K562 (cell line): ENCODE data around the gene NUP205. TPM values are rescaled to one million over a fixed set of nuclear protein-coding genes. Genes with fewer than 3 reads are reported as not detected.
"Not testable (repeated sequence)": the region's sequence is repeated elsewhere in the genome, so short reads cannot be mapped to it uniquely, and the experiment has no call there.

Experiments
- ATAC-seq: fragments of 200-7000 bp; cut with Tn5 transposase; 3 replicates; pipeline ENCODE4 v1.9.1; 2020; ENCODE audit warnings: moderate library complexity
- BruUV-seq: library from RNA; stranded (reverse); fragments of 400-500 nt; replicated peaks from 2 replicates; lab custom pipeline; 2021; lab: Mats Ljungman, UMichigan
- CTCF ChIA-PET: fragments of 300-600 bp; formaldehyde crosslinking; extraction: SDS; loops from one replicate; lab custom pipeline; 2021; ENCODE audit warnings: low intra/inter-chr PET ratio; lab: Yijun Ruan, JAX
- POLR2A ChIA-PET: fragments of 300-600, 350-650 bp; sonication (Branson Sonifier 250); formaldehyde crosslinking; extraction: SDS; loops from one replicate; lab custom pipeline; 2021; ENCODE audit warnings: antibody characterized with exemption, inconsistent platforms; lab: Yijun Ruan, JAX
- DNase-seq, 4 experiments: peaks; one replicate each; pipeline versions ENCODE4 v3.0.0 to v3.0.0-alpha.2; 2011 to 2018; ENCODE audit warnings: low spot score in 3 of 4, mixed read lengths in 3 of 4; ENCODE audit errors: extremely low read depth in 1 of 4
- FAIRE-seq: peaks from 2 replicates; lab custom pipeline; 2011; peaks lifted over from hg19 to GRCh38; lab: Jason Lieb, UNC
- H2AFZ ChIP-seq: 2 replicates; pipeline ENCODE4 v1.6.0; 2011; ENCODE audit warnings: low read depth, low read length, control low read depth, inconsistent platforms
- H3K27ac ChIP-seq: fragments of 200-600 bp; 3 replicates; pipeline ENCODE4 v1.8.0; 2011; ENCODE audit warnings: low read depth, mild to moderate bottlenecking, control low read depth, inconsistent platforms, low read length, moderate library complexity, mixed read lengths; ENCODE audit errors: extremely low read depth
- H3K27me3 ChIP-seq, 2 experiments: fragments of 300-600 bp in 1 of 2; 2 replicates in 1 of 2; 3 replicates in 1 of 2; pipeline versions ENCODE4 v1.6.0 to v1.8.0; 2011; ENCODE audit warnings: inconsistent platforms in 2 of 2, low read length in 2 of 2, mild to moderate bottlenecking in 1 of 2, mixed read lengths in 1 of 2, moderate library complexity in 1 of 2; ENCODE audit not compliant: control insufficient read depth in 2 of 2, insufficient read depth in 2 of 2
- H3K36me3 ChIP-seq: fragments of 300-600 bp; 3 replicates; pipeline ENCODE4 v1.8.0; 2011; ENCODE audit warnings: mild to moderate bottlenecking, low read length, inconsistent platforms; ENCODE audit not compliant: control insufficient read depth, insufficient read depth
- H3K4me1 ChIP-seq, 2 experiments: fragments of 200-600 bp in 1 of 2; replicated peaks in 1 of 2; 2 replicates in 1 of 2; 3 replicates in 1 of 2; pipeline versions ENCODE4 v1.5.1 to v1.8.0; 2011; ENCODE audit warnings: inconsistent platforms in 2 of 2, low read length in 2 of 2, mild to moderate bottlenecking in 1 of 2, mixed read lengths in 1 of 2, moderate library complexity in 1 of 2; ENCODE audit not compliant: control insufficient read depth in 2 of 2, insufficient read depth in 2 of 2
- H3K4me2 ChIP-seq: 2 replicates; pipeline ENCODE4 v1.6.1; 2011; ENCODE audit warnings: low read length, control low read depth, inconsistent platforms, mixed read lengths; ENCODE audit not compliant: insufficient read depth
- H3K4me3 ChIP-seq: fragments of 200-600 bp; sonication (generic), shearing (Covaris generic); 2 replicates; pipeline ENCODE4 v1.5.1; 2016; ENCODE audit warnings: control low read depth, inconsistent platforms
- H3K79me2 ChIP-seq: fragments of 200-600 bp; 3 replicates; pipeline ENCODE4 v1.8.0; 2011; ENCODE audit warnings: low read length, inconsistent platforms; ENCODE audit not compliant: control insufficient read depth, insufficient read depth
- H3K9ac ChIP-seq, 2 experiments: 2 replicates each; pipeline versions ENCODE4 v1.6.0 to v1.6.1; 2011; ENCODE audit warnings: low read depth in 2 of 2, low read length in 2 of 2, control low read depth in 1 of 2, inconsistent platforms in 1 of 2, mild to moderate bottlenecking in 1 of 2, mixed read lengths in 1 of 2; ENCODE audit not compliant: insufficient read depth in 1 of 2
- H3K9me1 ChIP-seq: one replicate; pipeline ENCODE4 v1.6.0; 2011; ENCODE audit warnings: inconsistent platforms, mild to moderate bottlenecking, low read length, moderate library complexity; ENCODE audit not compliant: control insufficient read depth, insufficient read depth
- H3K9me3 ChIP-seq: replicated peaks from 2 replicates; pipeline ENCODE4 v1.5.1; 2011; ENCODE audit warnings: low read depth, low read length, inconsistent platforms; ENCODE audit not compliant: control insufficient read depth, insufficient read depth
- H4K20me1 ChIP-seq: replicated peaks from 2 replicates; pipeline ENCODE4 v1.6.1; 2011; ENCODE audit warnings: low read length, inconsistent platforms, mixed read lengths; ENCODE audit not compliant: control insufficient read depth, insufficient read depth
- ADNP ChIP-seq: fragments of 200-800 bp; sonication (Bioruptor generic); IDR thresholded peaks from 2 replicates; pipeline ENCODE4 v1.6.1; 2016; ENCODE audit warnings: missing genetic modification characterization, missing compliant biosample characterization
- BHLHE40 ChIP-seq: IDR thresholded peaks from 2 replicates; pipeline ENCODE4 v1.6.1; 2011; ENCODE audit warnings: low read length, improper control_type of control experiment
- ELK1 ChIP-seq: sonication (generic); formaldehyde crosslinking; IDR thresholded peaks from 2 replicates; pipeline ENCODE4 v1.8.1; 2022; ENCODE audit warnings: missing genetic modification reagents
- GABPA ChIP-seq: fragments of 200-800 bp; sonication (Bioruptor generic); conservative IDR thresholded peaks from 2 replicates; pipeline ENCODE4 v1.6.1; 2016; ENCODE audit warnings: low read depth, missing genetic modification characterization, missing compliant biosample characterization
- HCFC1 ChIP-seq: IDR thresholded peaks from 2 replicates; pipeline ENCODE4 v1.6.1; 2012; ENCODE audit warnings: low read depth, low read length, improper control_type of control experiment
- HOMEZ ChIP-seq: fragments of 250-450 bp; sonication (Bioruptor Pico); IDR thresholded peaks from 2 replicates; pipeline ENCODE4 v1.4.0; 2020; ENCODE audit warnings: mild to moderate bottlenecking, moderate library complexity
- ZBTB33 ChIP-seq: sonication (generic); formaldehyde crosslinking; IDR thresholded peaks from 2 replicates; pipeline ENCODE4 v1.8.1; 2023; ENCODE audit warnings: mild to moderate bottlenecking, missing genetic modification reagents
- ZNF175 ChIP-seq: fragments of 200-800 bp; sonication (Bioruptor generic); IDR thresholded peaks from 2 replicates; pipeline ENCODE4 v1.6.1; 2016; ENCODE audit warnings: low read depth, mild to moderate bottlenecking, missing genetic modification characterization, missing compliant biosample characterization
- WGBS: fragments of 100-300 bp; shearing (Covaris generic); methylation state at CpG from one replicate; pipeline ENCODE4 v1.1.6; 2016; ENCODE audit warnings: low coverage, mixed read lengths; ENCODE audit not compliant: insufficient coverage; ENCODE audit errors: missing lambda C conversion rate; 5-methylcytosine and 5-hydroxymethylcytosine counted together
- in situ Hi-C: fragments of 300-500 bp; cut with MboI; formaldehyde crosslinking; loops from 4 replicates; pipeline ENCODE4 v1.15.0; 2018; ENCODE audit warnings: inconsistent platforms, mixed read lengths
- intact Hi-C: fragments of 100-400 bp; cut with micrococcal nuclease; formaldehyde crosslinking; loops from 2 replicates; pipeline ENCODE4 v1.14.2; 2022
- polyA plus RNA-seq, 8 experiments: library from polyadenylated mRNA; depleted of rRNA in 4 of 8; stranded (reverse) in 5 of 8; unstranded in 3 of 8; fragments of >200 nt; fragmentation: Nextera tagmentation in 2 of 8; fragmentation: Illumina TruSeq in 1 of 8; extraction: Ambion mirVana in 2 of 8; extraction: Trizol in 1 of 8; gene quantifications; 2 replicates each; pipeline versions ENCODE4 v1.2.1 to v1.2.3, GENCODE V29; 2011 to 2014; ENCODE audit warnings: inconsistent platforms in 1 of 8, missing spikeins in 1 of 8
- total RNA-seq, 7 experiments: library from RNA; depleted of rRNA in 6 of 7; stranded (reverse); fragments of >200 nt in 6 of 7; fragmentation: Illumina TruSeq in 2 of 7; extraction: Trizol in 2 of 7; gene quantifications; 2 replicates each; pipeline versions ENCODE4 v1.2.1 to v1.2.3, GENCODE V29; 2011 to 2021; ENCODE audit warnings: low replicate concordance in 1 of 7

Gene NUP205
- total and polyA plus RNA-seq, 9 of the 15 experiments (the other 6 are each of a cell fraction or from before 2014, with no cell fraction given), result 101 to 282 (median 193) TPM

GRCh38 chr7:135666846-135667245, 109.1 kb downstream of the NUP205 start:
- intact Hi-C loops (loop anchor here (10.0 kb wide), 1 partner anchor 1022 kb away; the partner anchor contains the start of gene BPGM), in situ Hi-C loops (no loop called here)
- no peak for FAIRE-seq
- Histone ChIP-seq H3K9me3 (no peaks in the 10 kb centered on the region), H3K27me3 (no peaks in the 10 kb centered on the region), H3K27ac (no peak overlapping the region), H3K4me3 (no peak overlapping the region), H3K9ac (no peak overlapping the region), H3K4me2 (no peak overlapping the region), H3K36me3 (peaks cover 13% of the 10 kb centered on the region), H3K79me2 (peaks cover 94% of the 10 kb centered on the region), H3K9me1 (peaks cover 1% of the 10 kb centered on the region), H4K20me1 (no peaks in the 10 kb centered on the region), H3K4me1 (peaks cover 13 to 14% of the 10 kb centered on the region in 2 experiments), H2AFZ (no peak overlapping the region)
- ATAC-seq, result no peak
- BruUV-seq, result no TSS peak
- POLR2A ChIA-PET, result no interaction called here
- CTCF ChIA-PET, result no interaction called here
- no peak for DNase-seq
- WGBS, result 84% methylated on average over 6 of the region's 6 CpGs
- TF ChIP-seq ADNP (tag) (no peak), HCFC1 (no peak), BHLHE40 (no peak), ZNF175 (CRISPR knock-in tag) (no peak), ZBTB33 (CRISPR knock-in tag) (peak; percentile 81; the same call in 1 of the 2 replicates), HOMEZ (no peak), GABPA (tag) (no peak), ELK1 (CRISPR knock-in tag) (no peak)

- intact Hi-C loops, result loop anchor here (10.0 kb wide), 1 partner anchor 1023 kb away; the partner anchor contains the start of gene BPGM
- H3K4me3 ChIP-seq, H3K27me3 ChIP-seq, H2AFZ ChIP-seq, H3K27ac ChIP-seq, in situ Hi-C loops, ATAC-seq, FAIRE-seq, H3K9me3 ChIP-seq, H3K9ac ChIP-seq, BruUV-seq, H4K20me1 ChIP-seq, H3K4me2 ChIP-seq, DNase-seq, POLR2A ChIA-PET, H3K9me1 ChIP-seq, CTCF ChIA-PET: not testable (repeated sequence)
- H3K36me3 ChIP-seq, result peaks cover 13% of the 10 kb centered on the region
- 100% methylated on average over 1 of the region's 1 CpG for WGBS
- H3K4me1 ChIP-seq, result peaks cover 6 to 12% of the 10 kb centered on the region in 2 experiments; a peak in 4 of 5 replicates
- peaks cover 97% of the 10 kb centered on the region for H3K79me2 ChIP-seq
Measured at GRCh38 chr7:135667626-135668025, 109.9 kb downstream of the NUP205 start.
